Sigmoid colon (tissue), 4 donors: ENCODE data around the gene C10orf105.

Source experiments
- EP300 ChIP-seq, 4 donors: sonication (generic); formaldehyde crosslinking; IDR thresholded peaks; one replicate each; pipeline ENCODE4 v1.6.1; 2017; ENCODE audit warnings: antibody characterized with exemption in 4 of 4
- POLR2A ChIP-seq, 2 donors: fragments of 450-650 bp; IDR thresholded peaks; one replicate each; pipeline ENCODE4 v1.6.1; 2016; ENCODE audit warnings: antibody characterized with exemption in 2 of 2, mild to moderate bottlenecking in 2 of 2, moderate library complexity in 2 of 2
- POLR2AphosphoS5 ChIP-seq, 4 donors: sonication (generic); formaldehyde crosslinking; IDR thresholded peaks; one replicate each; pipeline ENCODE4 v1.6.1; 2017; ENCODE audit warnings: antibody characterized with exemption in 4 of 4
- TF ChIP-seq, protein P1 (sequence below), 4 experiments: fragments of 450-650 bp in 3 of 4; fragments of 200-600 bp in 1 of 4; IDR thresholded peaks; one replicate each; pipeline ENCODE4 v1.5.1; 2016 to 2019; ENCODE audit warnings: antibody characterized with exemption in 4 of 4, mild to moderate bottlenecking in 3 of 4, moderate library complexity in 2 of 4

DNA sequence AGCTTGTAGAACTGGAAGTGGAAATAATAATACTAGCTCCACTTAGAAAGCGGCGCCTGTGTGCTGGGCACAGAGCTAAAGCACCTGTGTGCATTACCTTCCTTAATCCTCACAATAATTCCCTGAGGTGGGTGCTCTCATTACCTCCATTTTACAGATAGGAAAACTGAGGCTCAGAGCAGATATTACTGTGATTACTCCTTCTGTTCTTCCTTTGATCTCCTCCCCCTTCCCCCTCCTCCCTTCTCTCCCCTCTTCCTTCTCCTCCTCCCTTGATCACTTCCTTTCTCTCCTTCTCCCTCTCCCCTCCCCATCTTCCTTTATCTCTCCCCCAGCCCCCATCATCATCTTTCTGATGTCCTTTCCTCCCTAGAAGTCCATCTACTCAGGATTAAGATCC lies 55.0 kb downstream of the C10orf105 start:
- TF ChIP-seq, protein P1, sequence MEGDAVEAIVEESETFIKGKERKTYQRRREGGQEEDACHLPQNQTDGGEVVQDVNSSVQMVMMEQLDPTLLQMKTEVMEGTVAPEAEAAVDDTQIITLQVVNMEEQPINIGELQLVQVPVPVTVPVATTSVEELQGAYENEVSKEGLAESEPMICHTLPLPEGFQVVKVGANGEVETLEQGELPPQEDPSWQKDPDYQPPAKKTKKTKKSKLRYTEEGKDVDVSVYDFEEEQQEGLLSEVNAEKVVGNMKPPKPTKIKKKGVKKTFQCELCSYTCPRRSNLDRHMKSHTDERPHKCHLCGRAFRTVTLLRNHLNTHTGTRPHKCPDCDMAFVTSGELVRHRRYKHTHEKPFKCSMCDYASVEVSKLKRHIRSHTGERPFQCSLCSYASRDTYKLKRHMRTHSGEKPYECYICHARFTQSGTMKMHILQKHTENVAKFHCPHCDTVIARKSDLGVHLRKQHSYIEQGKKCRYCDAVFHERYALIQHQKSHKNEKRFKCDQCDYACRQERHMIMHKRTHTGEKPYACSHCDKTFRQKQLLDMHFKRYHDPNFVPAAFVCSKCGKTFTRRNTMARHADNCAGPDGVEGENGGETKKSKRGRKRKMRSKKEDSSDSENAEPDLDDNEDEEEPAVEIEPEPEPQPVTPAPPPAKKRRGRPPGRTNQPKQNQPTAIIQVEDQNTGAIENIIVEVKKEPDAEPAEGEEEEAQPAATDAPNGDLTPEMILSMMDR (IDR thresholded peaks at IDR 0.05) = no peak
- TF ChIP-seq POLR2A (IDR thresholded peaks at IDR 0.05) (no peak), POLR2AphosphoS5 (IDR thresholded peaks at IDR 0.05) (no peak), EP300 (IDR thresholded peaks at IDR 0.05) (no peak)
